Endothelial cell of umbilical vein (primary cell): ENCODE results near the gene B3GALT5.
A peak's percentile ranks its signal among the peaks of the same experiment; 100 is the strongest.

ENCODE experiments used
- CTCF ChIP-seq, 2 donors: IDR thresholded peaks; 1 replicate in 1 of 2; 2 replicates in 1 of 2; pipeline ENCODE4 v1.5.1; 2011; ENCODE audit warnings: low read length in 2 of 2, mild to moderate bottlenecking in 2 of 2, moderate library complexity in 2 of 2, control low read depth in 1 of 2, inconsistent platforms in 1 of 2, low read depth in 1 of 2; ENCODE audit not compliant: insufficient read depth in 1 of 2; ENCODE audit errors: extremely low read depth in 1 of 2
- EZH2 ChIP-seq: IDR thresholded peaks from 2 replicates; pipeline ENCODE4 v1.6.1; 2012; ENCODE audit warnings: borderline replicate concordance, low read depth, mild to moderate bottlenecking, moderate library complexity, low read length, inconsistent platforms; ENCODE audit not compliant: severe bottlenecking
- FOS ChIP-seq: IDR thresholded peaks from 2 replicates; pipeline ENCODE4 v1.6.1; 2011; ENCODE audit warnings: mild to moderate bottlenecking, low read length, moderate library complexity, borderline replicate concordance; ENCODE audit not compliant: insufficient read depth
- GATA2 ChIP-seq: IDR thresholded peaks from 2 replicates; pipeline ENCODE4 v1.7.0; 2011; ENCODE audit warnings: low read depth, mild to moderate bottlenecking, moderate library complexity, mixed read lengths, low read length; ENCODE audit not compliant: insufficient read length, insufficient read depth
- JUN ChIP-seq: IDR thresholded peaks from 2 replicates; pipeline ENCODE4 v1.6.1; 2011; ENCODE audit warnings: borderline replicate concordance, low read depth; ENCODE audit not compliant: insufficient read length, insufficient read depth
- MAX ChIP-seq: IDR thresholded peaks from 2 replicates; pipeline ENCODE4 v1.6.1; 2011; ENCODE audit not compliant: insufficient read depth, insufficient read length
- MYC ChIP-seq: IDR thresholded peaks from one replicate; pipeline ENCODE4 v1.6.1; 2011; ENCODE audit warnings: mild to moderate bottlenecking, low read depth, low read length
- POLR2A ChIP-seq: IDR thresholded peaks from 2 replicates; pipeline ENCODE4 v1.6.1; 2012; ENCODE audit warnings: low read depth, mild to moderate bottlenecking, control low read depth, low read length
- POLR2AphosphoS5 ChIP-seq: IDR thresholded peaks from 2 replicates; pipeline ENCODE4 v1.6.1; 2012; ENCODE audit warnings: low read depth, mild to moderate bottlenecking, control low read depth, low read length, moderate library complexity; ENCODE audit not compliant: insufficient read depth

GRCh38 chr21:39647476-39647875, 34.7 kb downstream of the B3GALT5 start:
- TF ChIP-seq EZH2 = no peak
- no peak for TF ChIP-seq CTCF (IDR thresholded peaks at IDR 0.05; ENCODE audit: extremely low read depth in 1 of 2, insufficient read depth in 1 of 2, low read depth in 1 of 2, low read length in 2 of 2)
- no peak for TF ChIP-seq POLR2AphosphoS5
- no peak for TF ChIP-seq MYC
- no peak for TF ChIP-seq POLR2A
- TF ChIP-seq MAX = no peak
- peak; percentile 62 for TF ChIP-seq JUN
- peak; percentile 73 for TF ChIP-seq FOS
- TF ChIP-seq GATA2 = no peak
